ENCODE measurements around the gene MFN2. TPM values are rescaled to one million over a fixed set of nuclear protein-coding genes. Genes with fewer than 3 reads are reported as not detected.
"Not testable (repeated sequence)": the region's sequence is repeated elsewhere in the genome, so short reads cannot be mapped to it uniquely, and the experiment has no call there.

The MFN2 gene
- total RNA-seq, 4 donors from 2014 or later: 176 to 282 (median 217) TPM

- intact Hi-C loops (cut with DNase I; ENCODE audit: low total_unique reads) (loop anchor here (2.0 kb wide), 1 partner anchor 191 kb away; no protein-coding TSS in a partner anchor), in situ Hi-C loops (cut with MboI; ENCODE audit: low sequenced_read_pairs in 4 of 4) (no loop called here)
- peaks cover 0 to 24% of the 10 kb centered on the region in 2 donors for H3K36me3 ChIP-seq
- ATAC-seq (no peak), DNase-seq (no peak)
- H3K4me1 ChIP-seq: no peaks in the 10 kb centered on the region
- H3K9me3 ChIP-seq: no peaks in the 10 kb centered on the region
- H3K4me3 ChIP-seq: no peak overlapping the region
- H3K27ac ChIP-seq: no peak overlapping the region
- no peaks in the 10 kb centered on the region for H3K27me3 ChIP-seq
- TF ChIP-seq CTCF (IDR thresholded peaks at IDR 0.05 in 4 of 5, conservative IDR thresholded peaks at IDR 0.05 in 1 of 5) (no peak), POLR2A (IDR thresholded peaks at IDR 0.05) (no peak)
These were observed 49.6 kb downstream of the MFN2 start for GRCh38 chr1:12029720-12030339.

- no peaks in the 10 kb centered on the region for H3K9me3 ChIP-seq
- no peaks in the 10 kb centered on the region for H3K4me1 ChIP-seq
- no peak overlapping the region for H3K27ac ChIP-seq
- in situ Hi-C loops (cut with MboI; ENCODE audit: low sequenced_read_pairs in 4 of 4): no loop called here
- DNase-seq (no peak), ATAC-seq (peak in 1 of 2 donors; percentile 39)
- H3K4me3 ChIP-seq: no peak overlapping the region
- intact Hi-C loops (cut with DNase I; ENCODE audit: low total_unique reads): loop anchor here (2.0 kb wide), 1 partner anchor 193 kb away; no protein-coding TSS in a partner anchor
- H3K36me3 ChIP-seq: peaks cover 0 to 24% of the 10 kb centered on the region in 2 donors
- peak in 3 of 5 experiments; percentile 43 to 57 (median 46) for TF ChIP-seq CTCF (IDR thresholded peaks at IDR 0.05 in 4 of 5, conservative IDR thresholded peaks at IDR 0.05 in 1 of 5)
- TF ChIP-seq POLR2A (IDR thresholded peaks at IDR 0.05): no peak
- H3K27me3 ChIP-seq: no peaks in the 10 kb centered on the region
These were observed 51.1 kb downstream of the MFN2 start for GRCh38 chr1:12031039-12031980.

- H3K4me1 ChIP-seq: no peaks in the 10 kb centered on the region
- intact Hi-C loops (cut with DNase I; ENCODE audit: low total_unique reads): no loop called here
- H3K36me3 ChIP-seq: peaks cover 0 to 24% of the 10 kb centered on the region in 2 donors
- H3K27ac ChIP-seq: no peak overlapping the region
- no peak for DNase-seq
- no peak for TF ChIP-seq CTCF (IDR thresholded peaks at IDR 0.05 in 4 of 5, conservative IDR thresholded peaks at IDR 0.05 in 1 of 5)
- no peak for TF ChIP-seq POLR2A (IDR thresholded peaks at IDR 0.05)
- no peak overlapping the region for H3K4me3 ChIP-seq
- in situ Hi-C loops (cut with MboI; ENCODE audit: low sequenced_read_pairs in 4 of 4): no loop called here
- no peaks in the 10 kb centered on the region for H3K9me3 ChIP-seq
- ATAC-seq: no peak
- no peaks in the 10 kb centered on the region for H3K27me3 ChIP-seq
These were observed 51.9 kb downstream of the MFN2 start for GRCh38 chr1:12032161-12032621.

- H3K9me3 ChIP-seq; intact Hi-C loops (cut with DNase I; ENCODE audit: low total_unique reads); H3K4me3 ChIP-seq; in situ Hi-C loops (cut with MboI; ENCODE audit: low sequenced_read_pairs in 4 of 4); H3K4me1 ChIP-seq; DNase-seq; ATAC-seq; H3K27me3 ChIP-seq; H3K27ac ChIP-seq: not testable (repeated sequence)
- H3K36me3 ChIP-seq: peaks cover 0 to 21% of the 10 kb centered on the region in 2 donors
These were observed 53.2 kb downstream of the MFN2 start for GRCh38 chr1:12033441-12033840.

- no peak overlapping the region for H3K4me3 ChIP-seq
- peaks cover 0 to 12% of the 10 kb centered on the region in 2 donors for H3K36me3 ChIP-seq
- no peaks in the 10 kb centered on the region for H3K27me3 ChIP-seq
- TF ChIP-seq POLR2A (IDR thresholded peaks at IDR 0.05) (no peak), CTCF (IDR thresholded peaks at IDR 0.05 in 4 of 5, conservative IDR thresholded peaks at IDR 0.05 in 1 of 5) (no peak)
- H3K4me1 ChIP-seq: no peaks in the 10 kb centered on the region
- H3K9me3 ChIP-seq: no peaks in the 10 kb centered on the region
- intact Hi-C loops (cut with DNase I; ENCODE audit: low total_unique reads) (no loop called here), in situ Hi-C loops (cut with MboI; ENCODE audit: low sequenced_read_pairs in 4 of 4) (no loop called here)
- peak in 1 of 2 donors; percentile 26 for ATAC-seq
- DNase-seq: no peak
- H3K27ac ChIP-seq: no peak overlapping the region
These were observed 54.1 kb downstream of the MFN2 start for GRCh38 chr1:12034381-12034801.

Measured in gastrocnemius medialis (tissue), 4 donors.